Activated CD8-positive, alpha-beta memory T cell treated with anti-CD3 and anti-CD28 coated beads, Interleukin-2, amount 50 U/mL, for 1 hour (primary cell): ENCODE results near the gene PCYOX1L.

Experiments
- DNase-seq: peaks from one replicate; pipeline ENCODE4 v3.0.0-alpha.2; 2020; ENCODE audit errors: extremely low read depth

PCYOX1L gene

DNA sequence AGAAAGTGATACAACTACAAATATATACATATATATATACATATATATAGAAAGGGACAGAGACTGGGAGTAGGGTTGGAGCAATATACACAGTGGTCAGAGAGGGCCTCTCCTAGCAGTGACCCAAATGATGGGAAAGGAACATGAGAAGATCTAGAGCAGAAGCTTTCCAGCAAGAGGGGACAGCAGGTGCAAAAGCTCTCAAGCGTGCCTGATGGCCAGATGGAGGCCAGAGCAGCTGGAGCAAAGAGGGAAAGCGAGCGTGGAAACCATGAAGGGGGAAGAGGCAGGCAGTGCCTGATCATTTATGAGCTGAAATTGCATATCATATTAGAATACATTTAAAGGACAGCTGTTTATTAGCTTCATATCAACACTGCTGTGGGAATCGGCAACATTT lies 20.1 kb upstream of the PCYOX1L start:
- no peak for DNase-seq

DNA sequence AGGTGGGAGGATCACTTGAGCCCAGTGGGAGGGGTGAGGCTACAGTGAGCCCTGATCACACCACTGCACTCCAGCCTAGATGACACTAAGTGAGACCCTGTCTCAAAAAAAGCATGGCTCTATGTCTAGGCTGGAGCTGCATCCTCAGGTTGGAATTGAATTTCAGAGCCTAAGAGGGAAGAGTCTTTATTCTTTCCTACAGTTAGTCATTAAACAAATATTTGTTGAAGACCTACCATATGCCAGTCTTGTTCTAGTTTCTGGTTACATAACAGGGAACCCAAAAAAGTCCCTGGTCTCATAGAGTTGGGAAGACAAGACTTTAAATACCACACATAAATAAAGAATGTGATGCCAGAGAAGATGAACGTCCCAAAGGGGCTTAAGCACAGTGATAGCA lies 19.5 kb upstream of the PCYOX1L start:
- DNase-seq = no peak

DNA sequence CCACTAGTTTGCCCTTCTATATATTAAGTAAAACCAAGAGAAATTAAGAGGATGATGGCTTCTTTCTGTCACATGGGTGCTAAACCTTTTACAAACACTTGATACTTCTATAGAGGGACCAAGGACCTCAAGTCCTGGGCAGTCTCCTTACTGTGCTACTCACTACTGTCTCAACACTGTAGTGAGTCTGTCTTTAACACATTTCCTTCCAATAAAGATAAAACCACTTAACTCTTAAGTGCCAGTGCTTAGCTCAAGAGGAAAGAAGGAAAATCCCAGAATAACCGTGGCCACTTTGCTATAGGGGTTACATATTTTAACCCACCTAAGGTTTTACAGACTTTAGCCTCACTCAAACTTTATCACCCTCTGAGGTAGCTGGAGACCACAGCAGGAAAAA lies 16.9 kb upstream of the PCYOX1L start:
- DNase-seq = no peak

DNA sequence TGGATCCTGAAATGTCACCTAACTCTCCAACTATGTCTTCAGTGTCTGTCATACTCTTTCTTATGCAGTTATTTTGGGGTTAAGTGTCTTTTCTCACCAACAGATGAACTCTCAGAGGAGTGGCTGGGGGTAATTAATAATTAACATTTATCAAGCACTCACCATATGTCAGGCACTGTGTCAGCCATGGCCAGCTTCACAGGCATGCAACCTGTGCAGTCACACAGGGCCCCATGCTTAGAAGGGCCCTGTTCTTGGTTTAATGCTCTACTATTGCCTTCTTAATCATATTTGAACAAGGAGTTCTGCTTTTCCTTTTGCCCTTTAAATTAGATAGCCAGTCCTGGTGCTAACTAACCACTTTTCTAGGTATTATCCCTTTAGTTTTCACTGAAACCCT lies 16.0 kb upstream of the PCYOX1L start:
- no peak for DNase-seq

DNA sequence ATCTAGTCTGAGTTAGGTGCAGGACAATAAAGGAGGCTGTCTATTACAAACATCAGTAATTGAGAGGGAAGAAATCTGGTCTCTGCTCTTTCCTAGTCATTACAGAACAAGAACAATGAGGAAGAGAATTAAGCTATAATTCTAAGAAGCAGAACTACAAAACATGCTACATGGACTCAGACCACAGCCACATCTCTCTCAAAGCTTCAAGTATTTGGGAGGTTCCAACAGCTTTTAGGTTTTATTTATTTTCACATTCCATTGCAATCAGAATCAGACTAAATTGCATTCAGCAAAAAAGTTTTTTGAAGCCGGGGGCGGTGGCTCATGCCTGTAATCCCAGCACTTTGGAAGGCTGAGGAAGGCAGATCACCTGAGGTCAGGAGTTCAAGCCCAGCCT lies 13.7 kb upstream of the PCYOX1L start:
- DNase-seq = no peak

DNA sequence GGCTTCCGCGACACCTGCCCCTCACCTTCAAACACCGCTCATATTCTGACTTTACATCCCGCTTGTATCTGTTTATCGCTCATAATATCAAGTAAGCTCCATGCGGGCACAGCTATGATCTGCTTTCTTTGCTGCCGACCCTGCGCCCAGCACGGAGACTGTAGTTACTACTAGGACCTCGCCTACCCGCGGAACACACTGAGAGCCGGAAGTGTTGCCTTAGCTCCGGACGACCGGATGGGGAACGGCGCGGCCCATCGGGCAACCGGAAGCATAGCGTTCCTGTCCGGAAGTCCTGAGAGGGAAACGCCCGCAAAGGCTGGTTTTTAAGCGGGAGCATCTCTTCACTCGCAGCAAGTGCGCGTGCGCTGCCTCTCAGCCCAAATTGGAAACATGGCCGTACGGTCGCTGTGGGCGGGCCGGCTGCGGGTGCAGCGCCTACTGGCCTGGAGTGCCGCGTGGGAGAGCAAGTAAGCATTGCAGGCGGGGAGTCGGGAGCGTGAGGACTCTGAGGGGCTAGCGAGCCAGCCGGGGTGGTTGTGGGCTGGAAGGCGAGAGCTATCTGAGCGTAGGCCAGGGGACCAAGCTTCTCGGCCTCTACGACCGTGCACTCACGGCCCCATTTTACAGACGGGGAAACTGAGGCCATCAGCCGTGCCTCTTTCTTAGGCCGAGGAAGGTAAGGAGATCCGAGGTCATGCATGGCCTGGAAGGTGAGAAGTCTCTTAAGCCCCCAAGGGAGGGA lies 12.5 kb upstream of the PCYOX1L start, which contains the start of gene GRPEL2:
GRPEL2 (plus strand) TSS at position 353 of the 745 bp plus-strand sequence; CDS start at position 394, 41 bp downstream.
- DNase-seq = peak; percentile 66

DNA sequence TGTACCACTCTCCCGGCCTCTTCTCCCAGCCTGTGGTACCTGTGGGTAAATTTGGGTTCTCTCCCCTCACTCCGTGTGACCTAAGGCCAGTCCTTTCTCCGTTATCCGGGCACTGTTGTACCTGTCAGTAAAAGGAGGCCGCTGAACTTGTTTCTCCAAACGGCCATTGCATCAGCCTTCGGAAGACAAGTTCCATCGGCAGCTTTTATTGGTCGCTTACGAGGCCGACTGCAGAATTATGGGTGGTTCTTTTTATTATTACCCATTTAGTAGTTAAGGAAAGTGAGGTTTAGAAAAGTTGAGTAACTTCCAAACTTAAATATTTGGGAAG lies 12.0 kb upstream of the PCYOX1L start:
- no peak for DNase-seq

DNA sequence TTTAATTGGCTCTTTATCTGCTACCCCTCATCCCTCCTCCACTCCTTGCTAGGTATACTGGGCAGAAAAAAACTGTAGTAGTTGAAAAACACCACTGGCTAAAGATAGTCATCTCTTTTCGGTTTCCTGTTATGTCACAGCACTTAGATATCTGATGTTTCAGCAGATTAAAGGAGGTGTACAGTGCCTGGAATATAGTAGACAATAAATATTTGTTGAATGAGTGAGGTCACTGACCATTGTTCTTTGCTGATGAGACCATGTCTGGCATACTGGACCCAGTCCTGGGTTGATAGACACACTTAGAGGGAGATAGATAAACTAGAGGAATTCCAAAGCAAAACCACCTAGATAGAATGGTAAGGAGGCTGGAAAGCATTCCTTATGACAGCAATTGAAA lies 9.3 kb upstream of the PCYOX1L start:
- DNase-seq = no peak

DNA sequence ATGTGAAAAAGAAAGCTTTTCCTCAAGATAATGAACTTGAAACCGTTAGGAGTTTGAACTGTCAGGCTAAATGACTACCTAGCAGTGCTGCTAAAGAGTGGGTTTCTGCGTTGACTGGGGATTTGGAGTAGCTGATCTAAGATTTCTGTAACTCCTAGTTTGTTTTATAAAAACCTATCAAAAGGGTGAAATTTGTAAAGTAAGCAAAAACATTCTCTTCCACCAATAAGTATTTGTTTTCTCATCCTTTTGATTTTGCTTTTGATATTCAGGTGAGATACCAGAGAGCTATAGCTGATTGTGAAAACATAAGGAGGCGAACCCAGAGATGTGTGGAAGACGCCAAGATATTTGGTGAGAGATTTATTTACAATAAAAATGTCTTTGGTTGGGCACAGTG lies 8.5 kb upstream of the PCYOX1L start:
- no peak for DNase-seq

DNA sequence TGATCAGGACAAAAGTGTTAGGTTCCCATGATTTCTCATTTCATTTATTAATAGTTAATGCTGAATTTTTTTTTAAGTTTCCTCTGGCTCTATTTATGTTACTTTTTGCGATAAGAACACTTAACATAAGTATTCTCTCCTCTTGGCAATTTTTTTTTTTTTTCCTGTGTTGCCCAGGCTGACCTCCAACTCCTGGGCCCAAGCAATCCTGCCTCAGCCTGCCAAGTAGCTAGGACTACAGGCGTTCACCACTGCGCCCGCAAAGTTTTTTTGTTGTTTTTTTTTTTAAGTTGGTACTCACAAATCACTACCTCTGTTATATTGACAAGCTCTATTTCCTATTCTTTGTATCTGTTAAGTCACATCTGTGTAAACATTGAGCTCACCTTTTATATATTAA lies 5.7 kb upstream of the PCYOX1L start:
- DNase-seq = no peak

DNA sequence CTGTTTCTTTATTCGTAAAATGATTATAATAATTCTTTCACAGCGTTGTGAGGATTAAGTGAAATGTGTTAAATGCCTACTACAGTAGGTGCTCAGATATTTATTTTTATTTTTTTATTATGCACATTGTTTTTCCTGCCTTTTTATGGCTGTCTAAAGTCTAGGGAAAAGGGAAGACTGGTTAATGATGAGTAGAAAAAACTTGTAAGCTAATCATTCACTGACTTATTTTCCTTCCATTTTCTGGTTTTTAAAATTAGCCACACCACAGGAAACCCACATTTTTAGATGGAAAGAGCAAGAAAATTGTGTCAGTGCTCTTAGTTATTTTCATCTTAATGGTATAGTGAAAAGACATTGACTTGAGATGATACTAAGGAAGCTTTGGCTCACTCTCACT lies 3.9 kb upstream of the PCYOX1L start:
- DNase-seq = no peak

DNA sequence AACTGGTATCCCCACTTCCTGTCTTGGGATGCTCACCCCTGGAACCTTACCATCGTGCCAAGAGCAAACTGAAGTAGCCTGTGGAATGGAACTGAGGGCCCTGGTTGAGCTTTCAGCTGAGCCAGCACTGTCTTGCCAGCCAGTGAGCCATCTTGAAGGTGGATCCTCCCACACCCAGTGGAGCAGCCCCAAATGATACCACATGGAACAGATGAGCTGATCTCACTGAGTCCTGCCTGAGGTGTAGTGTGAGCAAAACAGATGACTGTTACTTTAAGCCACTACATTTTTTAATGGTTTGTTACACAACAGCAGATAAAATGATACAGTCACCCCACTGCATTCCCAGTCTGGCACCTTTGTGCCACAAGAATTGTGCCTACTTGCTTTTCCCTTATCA lies 2.2 kb upstream of the PCYOX1L start:
- no peak for DNase-seq

DNA sequence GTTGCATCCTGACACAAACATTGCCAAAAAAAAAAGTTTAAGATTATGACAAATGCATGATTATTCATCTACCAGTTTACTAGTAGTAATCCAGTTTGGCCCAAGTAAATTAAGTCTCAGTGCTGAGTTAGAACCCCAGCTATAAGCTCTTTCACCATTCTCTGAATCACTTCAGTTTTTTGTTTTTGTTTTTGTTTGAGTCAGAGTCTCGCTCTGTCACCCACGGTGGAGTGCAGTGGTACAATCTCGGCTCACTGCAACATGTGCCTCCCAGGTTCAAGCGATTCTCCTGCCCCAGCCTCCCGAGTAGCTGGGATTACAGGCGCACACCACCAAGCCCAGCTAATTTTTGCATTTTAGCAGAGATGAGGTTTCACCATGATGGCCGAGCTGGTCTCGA lies 1.5 kb upstream of the PCYOX1L start:
- no peak for DNase-seq

DNA sequence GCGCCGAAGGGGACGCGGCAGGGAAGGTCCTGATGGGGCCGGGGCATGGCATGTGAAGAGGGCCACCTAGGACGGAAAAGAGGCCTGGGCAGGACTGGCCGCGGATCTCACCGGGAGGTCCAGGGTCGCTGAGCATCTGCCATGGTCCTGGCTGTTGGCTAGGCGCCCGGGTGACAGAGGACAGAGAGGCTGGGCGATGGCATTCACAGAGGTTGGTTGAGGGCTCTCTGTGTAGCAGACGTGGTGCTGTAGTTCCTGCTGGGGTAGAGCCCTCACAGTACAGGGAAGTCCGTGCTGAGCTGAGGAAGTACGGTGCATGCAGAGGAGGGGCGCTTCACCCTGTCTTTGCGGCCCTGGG lies 427 bp downstream of the PCYOX1L start:
- no peak for DNase-seq

DNA sequence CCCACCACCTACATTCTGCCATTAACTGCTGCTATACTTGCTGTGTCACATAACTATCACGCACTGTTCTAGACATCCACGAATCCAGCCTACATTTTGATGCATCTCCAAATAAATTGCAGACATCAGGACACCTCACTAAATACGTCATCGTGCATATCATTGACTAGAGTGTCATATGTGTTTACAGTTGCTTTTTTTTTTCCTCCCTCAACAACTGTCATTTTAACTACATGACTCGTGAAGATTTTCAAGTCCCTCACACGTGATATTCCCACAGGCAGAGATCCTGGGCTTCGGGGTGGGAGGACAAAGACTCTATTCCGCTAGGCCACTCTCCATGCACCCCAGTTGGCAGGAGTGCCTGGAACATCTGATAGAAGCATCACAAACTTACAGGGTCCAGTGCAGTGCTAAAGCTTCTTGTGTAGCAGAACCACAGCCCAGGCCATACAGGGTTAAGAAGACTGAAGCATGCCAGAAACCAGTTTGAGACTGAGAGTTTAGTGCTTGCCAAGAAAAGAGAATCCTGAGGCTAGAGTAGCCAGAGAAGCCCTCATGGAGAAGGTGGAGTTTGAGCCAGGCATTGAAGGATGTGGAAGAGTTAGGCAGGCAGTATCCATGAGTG lies 1.1 kb downstream of the PCYOX1L start:
- no peak for DNase-seq

DNA sequence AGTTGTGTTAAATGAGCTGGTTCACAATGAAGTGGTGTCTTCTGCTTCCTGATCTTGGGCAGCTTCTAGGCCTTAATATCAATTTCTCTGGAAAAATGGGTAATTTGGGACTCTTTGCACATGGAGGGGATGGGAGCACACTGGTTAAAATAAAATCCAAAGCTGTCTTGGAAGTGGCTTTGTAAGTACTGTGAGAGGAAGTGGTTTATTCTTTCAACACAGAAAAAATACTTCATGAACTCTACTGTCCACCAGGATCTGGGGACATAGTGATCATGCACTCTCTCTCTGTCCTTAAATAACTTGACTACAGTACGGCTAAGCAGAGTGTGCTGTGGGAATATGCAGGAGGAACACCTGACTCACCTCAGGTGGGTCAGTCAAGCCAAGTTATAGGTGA lies 2.4 kb downstream of the PCYOX1L start:
- no peak for DNase-seq

DNA sequence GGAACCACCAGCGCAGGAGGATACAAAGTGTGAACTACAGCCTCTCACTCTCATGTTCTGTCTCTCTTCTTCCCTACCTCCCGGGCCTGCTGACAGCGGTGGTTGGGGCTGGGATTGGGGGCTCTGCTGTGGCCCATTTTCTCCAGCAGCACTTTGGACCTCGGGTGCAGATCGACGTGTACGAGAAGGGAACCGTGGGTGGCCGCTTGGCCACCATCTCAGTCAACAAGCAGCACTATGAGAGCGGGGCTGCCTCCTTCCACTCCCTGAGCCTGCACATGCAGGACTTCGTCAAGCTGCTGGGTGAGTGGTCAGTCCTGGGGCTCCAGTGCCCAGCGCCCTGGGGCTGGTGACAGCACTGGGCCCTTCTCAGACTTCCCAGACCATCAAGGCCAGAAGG lies 4.7 kb downstream of the PCYOX1L start:
- no peak for DNase-seq

DNA sequence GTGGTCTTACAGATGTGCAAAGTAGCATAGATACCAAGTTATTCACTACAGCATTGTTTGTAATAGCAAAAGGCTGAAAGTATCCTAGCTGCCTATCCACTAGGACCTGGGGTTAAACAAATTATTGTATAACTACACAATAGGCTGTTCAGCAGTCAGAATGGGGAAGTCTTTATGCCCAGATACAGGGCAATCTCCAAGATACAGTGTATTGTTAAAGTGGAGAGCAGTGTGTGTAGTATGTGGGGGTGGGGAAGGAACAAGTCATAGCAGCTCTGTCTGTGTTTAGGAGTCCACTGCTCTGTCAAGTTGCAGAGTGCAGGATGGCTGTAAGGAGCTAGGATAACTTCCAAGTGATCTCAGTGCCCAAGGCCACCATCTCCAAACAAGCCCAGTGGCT lies 5.5 kb downstream of the PCYOX1L start:
- no peak for DNase-seq

DNA sequence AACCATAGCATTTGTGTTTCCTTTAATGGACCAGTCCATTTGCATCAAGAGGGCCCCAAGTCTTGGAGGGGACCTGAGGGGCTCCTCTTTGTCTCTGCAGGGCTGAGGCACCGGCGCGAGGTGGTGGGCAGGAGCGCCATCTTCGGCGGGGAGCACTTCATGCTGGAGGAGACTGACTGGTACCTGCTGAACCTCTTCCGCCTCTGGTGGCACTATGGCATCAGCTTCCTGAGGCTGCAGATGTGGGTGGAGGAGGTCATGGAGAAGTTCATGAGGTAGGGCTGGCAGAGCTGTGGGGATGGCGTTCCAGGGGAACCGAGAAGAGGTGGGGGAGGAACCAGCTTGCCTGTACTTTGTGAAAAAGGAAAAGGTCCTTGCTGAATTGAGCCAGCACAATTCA lies 6.1 kb downstream of the PCYOX1L start:
- no peak for DNase-seq

DNA sequence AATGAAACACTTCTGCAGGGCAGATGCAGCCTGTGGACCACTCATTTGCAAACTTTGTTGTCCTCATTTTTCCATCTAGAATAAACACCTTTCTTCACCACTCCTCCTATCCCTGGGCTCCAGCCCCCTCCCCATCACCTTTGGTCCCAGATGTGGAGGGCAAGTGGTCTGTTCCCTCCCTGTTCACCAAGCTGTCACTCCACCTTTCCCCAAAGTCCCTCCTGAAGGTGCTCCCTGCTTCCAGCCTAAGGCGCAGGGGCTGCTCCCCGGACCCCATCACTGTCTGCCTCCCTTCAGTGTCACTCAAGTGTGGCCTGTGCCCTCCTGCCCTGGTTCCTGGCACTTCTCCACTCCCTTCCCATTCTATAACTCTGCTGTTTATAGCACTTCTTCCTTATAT lies 6.9 kb downstream of the PCYOX1L start:
- DNase-seq = no peak

DNA sequence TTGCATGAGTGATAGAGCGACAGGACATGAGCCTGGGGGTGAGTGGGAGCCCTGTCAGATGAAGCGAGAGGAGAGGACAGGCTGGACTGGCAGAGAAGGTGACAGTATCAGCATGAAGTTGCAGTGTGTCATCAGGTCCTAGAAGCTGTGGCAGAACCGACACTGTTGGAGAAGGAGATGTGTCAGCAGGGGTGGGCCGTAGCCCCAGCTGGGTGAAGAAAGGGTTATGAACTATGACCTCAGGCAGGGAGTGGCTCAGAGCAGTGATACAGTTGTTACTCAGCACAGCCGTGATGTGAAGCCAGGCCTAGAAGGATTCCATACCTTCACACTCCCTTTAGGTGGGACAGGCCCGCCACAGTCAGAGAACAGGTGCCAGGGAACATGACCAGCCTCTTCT lies 7.6 kb downstream of the PCYOX1L start:
- no peak for DNase-seq

DNA sequence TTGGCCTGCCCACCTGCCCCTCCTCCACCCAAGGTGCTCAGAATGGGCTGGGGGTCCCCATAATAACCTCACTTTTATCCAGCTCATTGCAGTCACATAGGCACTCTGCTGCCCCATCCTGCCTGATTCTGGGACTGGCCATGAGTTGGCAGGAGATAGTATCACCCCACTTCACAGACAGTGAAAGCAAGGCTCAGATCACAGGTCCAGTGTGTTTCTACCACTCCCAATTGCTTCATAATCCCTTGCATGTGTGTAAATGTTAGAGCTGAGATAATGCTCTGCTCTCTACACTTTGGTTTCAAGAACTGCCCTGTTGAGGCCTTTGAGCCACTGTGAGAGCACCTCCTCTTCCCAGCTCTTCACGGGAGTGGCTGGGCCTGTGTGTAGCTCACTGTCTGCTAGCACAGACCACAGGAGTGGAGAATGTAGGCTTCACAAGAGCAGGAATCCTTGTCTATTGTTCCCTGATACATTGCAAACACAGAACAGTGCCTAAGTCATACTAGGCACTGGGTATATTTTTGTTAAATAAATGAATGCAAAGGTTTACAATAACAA lies 8.4 kb downstream of the PCYOX1L start:
- DNase-seq = no peak

DNA sequence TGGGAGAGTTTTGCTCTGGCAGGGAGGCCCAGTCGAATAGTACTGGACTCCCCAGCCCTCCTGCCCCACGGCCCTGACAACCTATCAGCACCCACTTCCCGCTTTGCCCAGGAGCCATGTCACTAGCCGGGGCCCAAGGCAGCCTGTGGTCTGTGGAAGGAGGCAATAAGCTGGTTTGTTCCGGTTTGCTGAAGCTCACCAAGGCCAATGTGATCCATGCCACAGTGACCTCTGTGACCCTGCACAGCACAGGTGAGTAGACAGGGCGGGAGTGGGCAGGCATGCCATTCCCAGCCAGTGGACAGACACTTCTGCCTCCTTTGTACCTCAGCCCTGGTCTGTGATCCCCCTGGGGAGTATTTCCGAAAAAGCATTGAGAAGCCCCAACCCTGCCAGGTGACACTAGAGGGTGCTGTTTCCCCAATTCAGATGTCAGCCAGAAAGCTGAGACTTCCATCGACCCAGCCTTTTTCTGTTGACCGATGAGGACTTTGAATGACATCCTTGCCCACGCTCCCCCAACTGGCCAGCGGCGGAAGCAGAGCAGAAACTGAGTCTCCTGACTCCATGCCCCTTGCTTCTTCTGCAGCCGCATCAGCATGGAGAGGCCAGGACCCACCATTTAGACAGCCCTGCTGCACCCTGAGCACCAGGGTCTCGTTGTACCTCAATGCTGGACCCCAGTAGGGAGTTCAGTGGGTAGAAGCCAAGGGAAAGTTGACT lies 9.6 kb downstream of the PCYOX1L start:
- DNase-seq = no peak
